Activated CD4-positive, CD25-positive, alpha-beta regulatory T cell treated with anti-CD3 and anti-CD28 coated beads, Interleukin-2, amount 50 U/mL, for 16 hours (primary cell): Measurements from ENCODE around the gene WFDC12.
"Not testable (repeated sequence)": the region's sequence is repeated elsewhere in the genome, so short reads cannot be mapped to it uniquely, and the experiment has no call there.

Experiments
- DNase-seq: peaks from one replicate; pipeline ENCODE4 v3.0.0-alpha.2; 2020; ENCODE audit warnings: low read depth, low spot score

WFDC12 gene

GRCh38 chr20:45124365-45124764 lies at the start of gene WFDC12:
Gene WFDC12, minus strand, starts transcription at chr20:45124465. Its CDS starts 18 bp downstream, at chr20:45124447.
- DNase-seq, result no peak

- DNase-seq, result no peak
Measured at GRCh38 chr20:45173522-45173921, 49.3 kb upstream of the WFDC12 start.

GRCh38 chr20:45164906-45165305 lies 40.6 kb upstream of the WFDC12 start:
- no peak for DNase-seq

- no peak for DNase-seq
Measured at GRCh38 chr20:45163083-45163803, 39.0 kb upstream of the WFDC12 start.

- no peak for DNase-seq
Measured at GRCh38 chr20:45157962-45158361, 33.7 kb upstream of the WFDC12 start.

GRCh38 chr20:45156713-45157112 lies 32.4 kb upstream of the WFDC12 start:
- no peak for DNase-seq

- DNase-seq, result not testable (repeated sequence)
Measured at GRCh38 chr20:45154794-45155193, 30.5 kb upstream of the WFDC12 start.

GRCh38 chr20:45154183-45154582 lies 29.9 kb upstream of the WFDC12 start:
- DNase-seq, result no peak

GRCh38 chr20:45153752-45154151 lies 29.5 kb upstream of the WFDC12 start:
- no peak for DNase-seq

GRCh38 chr20:45153147-45153546 lies 28.9 kb upstream of the WFDC12 start:
- no peak for DNase-seq

- DNase-seq, result no peak
Measured at GRCh38 chr20:45152405-45152804, 28.1 kb upstream of the WFDC12 start.

- DNase-seq, result no peak
Measured at GRCh38 chr20:45149062-45149461, 24.8 kb upstream of the WFDC12 start.

GRCh38 chr20:45140836-45141235 lies 16.6 kb upstream of the WFDC12 start:
- DNase-seq, result no peak

- not testable (repeated sequence) for DNase-seq
Measured at GRCh38 chr20:45139733-45140375, 15.6 kb upstream of the WFDC12 start.

GRCh38 chr20:45138561-45139300 lies 14.5 kb upstream of the WFDC12 start:
- peak; percentile 9 for DNase-seq

- DNase-seq, result no peak
Measured at GRCh38 chr20:45136911-45137310, 12.6 kb upstream of the WFDC12 start.

GRCh38 chr20:45128099-45128498 lies 3.8 kb upstream of the WFDC12 start:
- DNase-seq, result no peak

- DNase-seq, result no peak
Measured at GRCh38 chr20:45121388-45121787, 2.9 kb downstream of the WFDC12 start.

- no peak for DNase-seq
Measured at GRCh38 chr20:45119556-45120266, 4.6 kb downstream of the WFDC12 start.

GRCh38 chr20:45118028-45118427 lies 6.2 kb downstream of the WFDC12 start:
- DNase-seq, result no peak

GRCh38 chr20:45117581-45117980 lies 6.7 kb downstream of the WFDC12 start:
- no peak for DNase-seq

- no peak for DNase-seq
Measured at GRCh38 chr20:45115829-45116228, 8.4 kb downstream of the WFDC12 start.
